ENCODE measurements around the gene NMRK2. TPM values are rescaled to one million over a fixed set of nuclear protein-coding genes. Genes with fewer than 3 reads are reported as not detected.
"Not testable (repeated sequence)": the region's sequence is repeated elsewhere in the genome, so short reads cannot be mapped to it uniquely, and the experiment has no call there.

The NMRK2 gene
- polyA plus RNA-seq, 3 donors = not detected

DNA sequence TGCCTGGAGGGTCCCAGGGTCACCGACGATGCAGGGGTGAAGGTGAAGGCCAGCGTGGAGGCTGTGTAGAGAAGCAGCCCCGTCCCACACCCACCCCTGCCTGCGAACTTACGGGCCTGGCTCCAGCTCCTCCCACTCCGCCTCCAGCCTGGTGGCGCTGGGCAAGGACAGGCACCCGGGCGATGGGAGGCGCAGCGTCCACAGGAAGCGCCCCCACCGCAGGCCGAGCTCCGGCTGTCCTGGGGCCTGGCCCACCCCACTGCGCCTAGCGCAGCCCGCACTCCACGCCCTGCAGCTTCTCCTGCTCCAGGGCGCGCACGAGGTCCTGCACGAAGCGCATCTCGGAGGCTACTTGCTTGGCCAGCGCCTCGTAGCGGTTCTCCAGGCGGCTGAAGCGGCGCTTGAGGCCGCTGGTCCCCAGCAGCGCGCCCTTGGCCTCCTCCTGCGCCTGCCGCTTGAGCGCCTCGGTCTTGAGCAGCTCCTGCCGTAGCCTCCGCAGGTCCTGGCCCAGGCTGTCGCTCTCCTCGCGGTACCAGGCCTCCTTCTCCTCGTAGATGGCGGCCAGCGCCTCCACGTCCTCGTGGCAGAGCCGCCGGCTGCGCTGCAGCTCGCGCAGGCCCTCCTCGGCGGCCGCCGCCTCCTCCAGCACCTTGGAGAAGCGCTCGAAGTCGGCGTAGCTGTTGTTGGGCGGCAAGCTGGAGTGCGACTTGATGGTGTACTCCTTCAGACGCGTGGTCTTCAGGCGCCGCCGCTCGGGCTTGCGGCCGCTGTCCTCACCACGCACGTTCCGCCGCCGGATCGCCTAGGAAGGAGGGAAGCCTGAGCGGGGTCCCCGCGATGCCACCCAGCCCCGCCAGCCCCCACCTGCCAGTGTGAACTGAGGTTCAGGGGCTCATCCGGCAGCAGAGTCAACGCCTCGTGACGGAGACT is 26.2 kb downstream of the NMRK2 start:
- no peak for DNase-seq (ENCODE audit: extremely low read depth in 1 of 11, low read depth in 9 of 11, low spot score in 4 of 11)

DNA sequence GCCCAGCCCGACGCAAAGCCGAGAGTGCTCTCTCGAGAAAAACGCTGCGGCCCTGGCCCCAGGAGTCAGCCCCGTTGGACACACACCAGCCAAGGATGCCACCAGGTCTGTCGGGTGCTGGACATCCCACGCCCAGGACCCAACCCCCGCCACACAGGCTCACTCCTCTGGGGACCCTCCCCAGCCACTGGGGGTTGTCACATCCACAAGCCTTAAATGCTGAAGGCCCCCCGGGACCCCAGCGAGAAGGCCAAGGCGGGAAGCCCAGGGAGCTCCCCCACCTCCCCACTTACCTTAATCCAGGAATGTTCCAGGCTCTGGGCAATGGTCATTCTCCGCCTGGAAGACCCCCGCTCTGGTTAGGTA is 26.9 kb downstream of the NMRK2 start:
- DNase-seq (ENCODE audit: extremely low read depth in 1 of 11, low read depth in 9 of 11, low spot score in 4 of 11) = no peak

DNA sequence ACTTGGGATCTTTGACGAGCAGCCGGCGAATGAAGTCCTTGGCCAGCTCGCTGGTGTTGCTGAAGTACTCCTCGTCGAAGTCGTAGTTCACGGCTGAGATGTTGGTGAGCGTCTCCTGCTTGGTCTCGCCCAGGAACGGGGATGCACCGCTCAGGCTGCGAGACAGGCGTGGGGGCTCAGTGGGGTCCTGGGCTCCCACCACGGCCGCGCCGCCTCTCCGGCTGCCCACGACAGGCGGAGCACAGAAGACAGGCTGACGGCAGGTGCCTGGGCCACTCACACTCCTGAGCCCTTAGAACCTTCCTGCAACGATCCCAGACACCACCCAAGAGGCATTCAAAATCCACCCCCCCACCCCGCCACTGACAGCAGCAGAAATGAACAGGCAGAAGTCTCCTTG is 28.1 kb downstream of the NMRK2 start:
- no peak for DNase-seq (ENCODE audit: extremely low read depth in 1 of 11, low read depth in 9 of 11, low spot score in 4 of 11)

DNA sequence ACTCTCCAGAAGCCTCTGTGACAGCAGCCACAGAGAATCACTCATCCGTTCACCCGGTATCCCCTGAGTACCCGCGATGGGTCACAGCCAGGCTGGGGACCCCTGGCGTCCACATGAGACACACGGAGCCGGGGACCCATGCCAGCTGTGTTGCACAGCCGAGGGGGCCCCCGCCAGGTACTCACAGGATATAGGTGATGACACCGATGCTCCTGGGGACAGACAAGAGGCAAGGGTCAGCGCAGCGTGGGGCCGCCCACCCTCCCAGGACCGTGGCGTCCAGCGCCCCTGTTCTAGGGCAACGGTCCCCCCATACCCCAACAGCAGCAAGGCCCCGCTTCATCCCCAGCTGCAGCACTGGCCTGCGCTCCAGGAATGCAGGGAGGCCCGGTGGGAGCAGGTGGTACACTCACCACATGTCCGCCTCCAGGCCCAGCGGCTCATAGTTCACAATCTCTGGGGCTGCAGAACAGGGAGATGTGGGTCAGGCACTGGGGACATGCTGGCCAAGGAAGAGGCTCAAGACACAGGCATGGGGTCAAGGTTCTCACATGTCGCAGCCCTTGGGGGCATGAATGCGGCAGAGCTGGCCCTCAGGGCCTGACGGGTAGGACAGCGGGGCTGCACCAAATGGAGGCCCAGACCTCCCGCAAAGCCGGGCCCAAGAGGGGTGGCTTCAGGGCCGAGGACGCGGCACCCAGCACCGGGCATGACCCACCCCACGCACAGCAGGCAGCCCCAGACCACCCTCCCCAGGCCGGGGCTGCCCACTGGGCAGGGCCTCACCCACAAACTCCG is 30.8 kb downstream of the NMRK2 start:
- DNase-seq (ENCODE audit: extremely low read depth in 1 of 11, low read depth in 9 of 11, low spot score in 4 of 11) = no peak

DNA sequence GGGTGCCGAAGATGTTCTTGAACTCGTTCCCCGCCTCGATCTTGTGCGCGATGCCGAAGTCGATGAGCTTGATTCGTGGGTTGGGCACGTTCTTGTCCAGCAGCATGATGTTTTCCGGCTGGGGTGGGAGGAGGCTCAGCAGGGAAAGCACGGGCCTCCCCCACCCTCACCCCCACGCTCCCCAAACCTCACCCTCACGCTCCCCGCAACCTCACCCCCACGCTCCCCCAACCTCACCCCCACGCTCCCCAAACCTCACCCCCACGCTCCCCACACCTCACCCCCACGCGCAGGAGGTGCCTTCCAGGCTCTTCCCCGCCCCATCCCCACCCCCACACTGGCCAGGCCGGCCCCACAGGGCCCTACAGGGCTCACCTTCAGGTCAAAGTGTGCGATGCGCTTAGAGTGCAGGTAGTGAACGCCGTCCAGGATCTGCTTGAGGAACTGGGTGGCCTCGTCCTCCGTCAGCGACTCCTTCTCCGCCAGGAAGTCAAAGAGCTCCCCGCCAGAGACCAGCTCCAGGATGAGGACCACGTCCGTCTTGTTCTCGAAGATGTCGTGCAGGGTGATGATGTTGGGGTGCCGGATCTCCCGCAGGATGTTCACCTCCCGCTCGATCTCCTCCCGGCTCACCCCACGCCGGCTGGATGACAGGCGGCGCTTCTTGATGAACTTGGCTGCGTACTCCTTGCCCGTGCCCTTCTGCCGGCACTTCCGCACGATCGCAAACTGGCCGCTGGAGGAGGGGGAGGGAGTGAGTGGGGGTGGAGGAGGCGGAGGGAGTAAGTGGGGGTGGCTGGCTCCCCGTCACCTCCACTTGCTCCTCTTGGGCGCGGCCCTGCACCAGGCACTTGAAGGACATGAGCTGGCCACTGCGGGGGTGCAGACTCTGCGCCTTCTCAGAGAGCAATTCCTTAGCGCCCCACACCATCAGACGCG is 31.7 kb downstream of the NMRK2 start:
- no peak for DNase-seq (ENCODE audit: extremely low read depth in 1 of 11, low read depth in 9 of 11, low spot score in 4 of 11)

DNA sequence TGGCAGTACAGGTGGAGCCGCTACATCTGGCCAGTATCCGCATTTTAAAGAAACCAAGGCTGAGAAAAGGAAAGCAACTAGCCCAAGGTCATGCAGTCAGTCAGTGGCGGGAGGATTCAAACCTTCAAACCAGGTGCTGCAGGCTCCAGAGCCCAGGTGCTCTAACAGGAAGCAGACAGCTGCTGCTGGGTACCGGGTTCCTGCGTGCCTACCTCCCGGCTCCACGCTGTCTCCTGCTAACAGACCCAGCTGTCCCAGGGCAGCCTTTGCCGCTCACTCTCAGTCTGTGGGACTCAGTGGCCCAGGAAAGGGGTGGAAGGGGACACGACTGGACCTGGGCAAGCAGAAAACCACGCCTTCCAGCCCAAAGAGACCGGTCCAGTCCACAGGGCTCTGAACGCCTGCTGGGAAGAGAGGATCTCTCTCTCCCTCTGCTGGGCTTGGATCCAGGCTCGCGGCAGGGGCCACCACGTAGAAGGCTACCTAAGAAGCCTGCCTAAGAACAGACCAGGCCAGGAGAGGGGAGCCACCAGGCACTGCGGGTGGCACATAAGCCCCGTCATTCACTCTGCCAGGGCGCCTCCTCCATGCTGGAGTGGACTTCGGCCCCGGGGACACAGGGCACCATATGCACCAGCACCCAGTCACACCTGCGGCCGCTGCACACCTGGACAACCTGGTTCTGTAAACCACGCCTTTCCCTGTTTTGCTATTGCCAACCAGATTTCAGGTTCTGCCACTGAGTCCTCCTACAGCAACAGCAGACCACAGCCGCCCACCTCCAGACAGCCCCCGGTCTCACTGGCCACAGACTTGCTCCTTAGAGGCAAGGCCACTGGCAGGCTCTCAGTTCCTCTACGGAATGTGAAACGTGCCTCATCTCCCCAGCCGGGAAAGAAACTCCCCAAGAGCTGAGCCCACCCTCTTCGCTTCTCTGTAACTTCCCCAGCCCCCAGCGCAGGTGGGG is 33.5 kb downstream of the NMRK2 start:
- no peak for DNase-seq (ENCODE audit: extremely low read depth in 1 of 11, low read depth in 9 of 11, low spot score in 4 of 11)

DNA sequence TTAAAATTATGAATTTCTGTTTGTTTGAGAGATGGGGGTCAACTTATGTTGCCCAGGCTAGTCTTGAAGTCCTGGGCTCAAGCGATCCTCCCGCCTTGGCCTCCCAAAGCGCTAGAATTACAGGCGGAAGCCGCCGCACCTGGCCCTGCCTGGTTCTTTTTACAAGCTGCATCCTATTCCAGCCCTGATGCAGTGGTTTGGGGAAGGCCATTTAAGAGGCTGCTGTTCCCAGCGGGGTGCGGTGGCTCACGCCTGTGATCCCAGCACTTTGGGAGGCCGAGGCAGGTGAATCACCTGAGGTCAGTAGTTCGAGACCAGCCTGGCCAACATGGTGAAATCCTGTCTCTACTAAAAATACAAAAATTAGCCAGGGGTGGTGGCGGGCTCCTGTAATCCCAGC is 35.1 kb downstream of the NMRK2 start:
- not testable (repeated sequence) for DNase-seq (ENCODE audit: extremely low read depth in 1 of 11, low read depth in 9 of 11, low spot score in 4 of 11)

DNA sequence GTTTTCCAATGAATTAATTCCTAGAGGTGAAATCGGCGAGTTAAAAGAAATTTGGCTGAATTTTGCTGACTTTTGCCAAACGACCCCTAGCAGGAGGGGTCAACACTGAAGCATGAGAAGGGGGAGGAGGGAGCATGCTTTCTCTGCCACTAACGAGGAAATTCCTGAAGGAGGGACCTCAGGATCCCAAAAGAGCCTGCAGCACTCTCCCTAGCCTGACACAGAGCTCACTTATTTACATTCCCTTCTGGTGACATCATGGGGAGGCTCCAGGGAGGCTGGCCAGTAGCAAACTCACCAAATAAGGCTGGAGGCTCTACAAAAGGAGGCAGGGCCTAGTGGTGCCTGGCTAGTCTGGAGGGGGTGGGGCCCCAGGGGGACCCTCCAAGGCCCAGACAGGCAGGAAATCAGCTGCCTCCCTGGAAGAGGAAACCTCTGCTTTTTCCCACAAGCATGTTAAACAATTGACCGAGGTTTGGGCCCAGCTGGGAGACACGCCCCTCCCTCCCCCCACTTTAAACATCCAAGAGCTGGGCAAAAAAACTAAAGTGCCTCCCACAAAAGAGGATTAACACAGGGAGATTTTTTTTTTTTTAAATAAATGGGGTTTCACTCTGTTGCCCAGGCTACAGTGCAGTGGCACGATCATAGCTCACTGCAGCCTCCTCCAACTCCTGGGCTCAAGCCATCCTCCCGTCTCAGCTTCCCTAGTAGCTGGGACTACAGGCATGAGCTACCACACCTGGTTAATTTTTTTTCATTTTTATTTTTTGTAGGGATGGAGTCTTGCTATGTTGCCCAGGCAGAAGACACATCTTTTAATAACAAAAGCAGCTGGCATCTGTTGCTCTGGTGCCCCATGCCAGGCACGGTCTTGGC is 35.9 kb downstream of the NMRK2 start:
- peak in 9 of 11 donors; percentile 69 to 95 (median 85) for DNase-seq (ENCODE audit: extremely low read depth in 1 of 11, low read depth in 9 of 11, low spot score in 4 of 11)

DNA sequence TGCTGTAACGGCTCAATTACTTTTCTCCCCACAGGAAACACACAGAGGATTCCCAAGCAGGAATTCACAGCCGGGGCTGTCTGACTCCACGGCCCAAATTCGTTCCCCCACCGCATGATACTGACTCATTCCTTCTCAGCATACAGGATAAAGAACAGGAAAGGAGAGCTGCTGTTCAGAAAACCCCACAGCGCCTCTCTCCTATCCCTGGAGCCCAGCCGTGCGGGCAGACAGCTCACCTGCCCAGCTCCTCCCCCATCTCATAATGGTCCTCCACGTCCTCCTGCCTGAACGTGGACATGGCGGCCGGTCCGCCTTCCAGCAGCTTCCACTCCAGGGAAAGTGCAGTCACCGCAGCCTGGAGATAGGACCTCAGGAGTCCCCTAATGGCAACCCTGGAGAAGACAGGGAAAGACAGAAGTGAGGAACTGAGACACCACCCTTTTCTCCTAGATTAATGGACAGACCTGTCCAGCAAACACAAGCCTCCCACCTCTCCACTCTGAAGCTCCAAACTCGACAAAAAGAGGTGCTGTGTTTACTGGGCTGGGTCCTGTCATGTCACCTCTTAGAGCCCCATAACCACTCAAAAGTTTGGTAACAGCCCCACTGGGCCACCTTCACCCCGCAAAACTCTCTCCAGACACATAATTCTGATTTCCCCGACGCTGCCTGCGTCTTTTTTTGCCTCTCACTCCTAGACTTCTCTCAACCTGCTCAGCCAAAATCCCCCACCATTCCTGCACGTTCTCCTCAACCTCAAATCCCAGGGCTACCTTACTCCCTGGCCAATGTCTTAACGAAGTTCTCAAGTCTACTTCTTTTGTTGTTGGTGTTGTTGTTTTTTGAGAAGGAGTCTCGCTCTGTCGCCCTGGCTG is 36.8 kb downstream of the NMRK2 start:
- no peak for DNase-seq (ENCODE audit: extremely low read depth in 1 of 11, low read depth in 9 of 11, low spot score in 4 of 11)

DNA sequence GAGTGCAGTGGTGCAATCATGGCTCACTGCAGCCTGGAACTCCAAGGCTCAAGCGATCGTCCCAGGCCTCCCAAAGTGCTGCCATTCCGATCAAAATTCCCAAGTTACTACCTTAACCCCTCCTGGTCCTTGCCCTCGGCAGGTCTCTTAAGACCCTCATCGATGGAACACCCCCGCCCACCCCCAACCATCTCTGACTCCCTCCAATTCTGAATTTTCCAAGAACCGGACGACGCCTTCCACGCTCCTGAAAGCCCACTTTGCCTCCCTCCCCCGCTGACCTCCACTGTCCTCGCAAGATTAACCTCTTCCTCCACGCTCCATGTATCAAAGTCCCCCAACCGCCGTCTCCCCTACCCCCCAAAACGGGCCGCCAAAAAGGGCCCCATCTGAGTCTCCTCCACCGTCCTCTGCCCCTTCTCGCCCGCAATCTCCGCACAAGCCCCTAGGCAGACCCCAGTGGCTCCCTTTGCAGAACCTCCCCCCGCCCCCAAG is 37.5 kb downstream of the NMRK2 start:
- DNase-seq (ENCODE audit: extremely low read depth in 1 of 11, low read depth in 9 of 11, low spot score in 4 of 11) = no peak

DNA sequence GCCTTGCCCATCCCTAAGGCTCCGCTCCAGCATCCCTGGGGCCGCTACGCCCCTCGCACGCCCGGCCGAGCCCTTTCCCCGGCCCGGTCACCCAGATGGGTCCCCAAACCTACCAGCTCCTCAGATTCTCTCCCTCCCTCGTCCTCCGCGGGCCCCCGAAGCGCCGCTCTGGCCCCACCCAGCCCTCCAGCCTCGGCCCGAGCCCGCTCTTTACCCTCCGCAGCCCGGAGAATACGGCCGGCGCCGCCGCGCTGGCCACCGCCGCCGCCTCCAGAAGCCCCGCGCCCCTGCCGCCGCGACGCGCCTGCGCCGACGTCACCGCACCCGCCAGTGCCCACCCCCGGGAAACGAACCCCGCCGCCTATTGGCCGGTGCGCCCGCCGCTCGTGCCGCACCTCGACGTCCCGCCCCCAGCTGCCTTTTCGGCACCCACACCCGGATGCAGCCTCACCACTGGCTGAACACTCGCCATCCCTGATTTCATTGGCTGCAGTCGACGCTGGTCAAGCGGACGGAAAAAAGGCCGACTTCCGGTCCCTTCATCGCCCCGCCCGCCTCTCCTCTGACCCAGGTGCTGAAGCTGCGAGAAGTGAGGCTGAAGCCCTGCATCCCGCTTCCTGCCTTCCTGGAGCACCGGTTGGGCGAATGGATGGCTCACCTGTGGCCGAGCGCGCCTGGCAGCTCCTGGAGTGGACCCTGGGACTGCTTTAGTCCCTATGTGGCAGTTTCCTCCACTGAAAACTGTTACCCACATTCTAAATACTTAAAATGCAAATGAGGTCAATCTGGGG is 38.1 kb downstream of the NMRK2 start, which contains the start of gene DAPK3:
Gene DAPK3 (minus strand): TSS at position 292 of the 791 bp plus-strand sequence. CDS start 1,364 bp downstream, outside the sequence.
- DNase-seq (ENCODE audit: extremely low read depth in 1 of 11, low read depth in 9 of 11, low spot score in 4 of 11) = peak; percentile 84 to 98 (median 96)

DNA sequence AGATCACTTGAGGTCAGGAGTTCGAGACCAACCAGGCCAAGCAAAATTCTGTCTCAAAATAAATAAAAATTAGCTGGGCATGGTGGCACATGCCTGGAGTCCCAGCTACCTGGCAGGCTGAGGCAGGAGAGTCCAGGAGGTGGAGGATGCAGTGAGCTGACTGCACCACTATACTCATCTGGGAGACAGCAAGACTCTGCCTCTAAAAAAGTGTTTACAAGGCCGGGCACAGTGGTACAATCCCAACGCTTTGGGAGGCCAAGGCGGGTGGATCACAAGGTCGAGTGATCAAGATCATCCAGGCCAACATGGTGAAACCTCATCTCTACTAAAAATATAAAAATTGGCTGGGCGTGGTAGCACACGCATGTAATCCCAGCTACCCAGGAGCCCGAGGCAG is 42.3 kb downstream of the NMRK2 start:
- no peak for DNase-seq (ENCODE audit: extremely low read depth in 1 of 11, low read depth in 9 of 11, low spot score in 4 of 11)

DNA sequence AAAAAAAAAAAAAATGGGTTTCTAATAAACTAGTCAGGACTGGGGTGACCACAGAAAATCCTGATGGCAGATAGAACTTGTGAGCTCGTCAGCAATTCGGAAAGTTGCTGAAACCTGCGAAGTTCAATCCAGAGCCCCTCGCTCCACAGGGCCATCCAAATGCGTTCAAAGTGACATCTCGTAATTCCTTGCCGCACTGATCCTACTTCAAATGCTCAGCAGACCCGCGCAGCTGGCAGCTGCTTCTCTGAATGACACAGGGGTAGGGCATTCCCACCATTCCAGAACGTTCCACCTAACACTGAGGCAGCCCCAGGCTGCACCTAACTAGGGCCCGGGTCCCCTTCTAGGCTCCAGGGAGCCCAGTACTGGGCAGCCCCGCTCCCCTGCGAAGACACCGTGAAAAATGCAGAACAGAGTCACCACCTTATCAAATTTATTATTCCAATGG is 42.8 kb downstream of the NMRK2 start:
- DNase-seq (ENCODE audit: extremely low read depth in 1 of 11, low read depth in 9 of 11, low spot score in 4 of 11) = no peak

DNA sequence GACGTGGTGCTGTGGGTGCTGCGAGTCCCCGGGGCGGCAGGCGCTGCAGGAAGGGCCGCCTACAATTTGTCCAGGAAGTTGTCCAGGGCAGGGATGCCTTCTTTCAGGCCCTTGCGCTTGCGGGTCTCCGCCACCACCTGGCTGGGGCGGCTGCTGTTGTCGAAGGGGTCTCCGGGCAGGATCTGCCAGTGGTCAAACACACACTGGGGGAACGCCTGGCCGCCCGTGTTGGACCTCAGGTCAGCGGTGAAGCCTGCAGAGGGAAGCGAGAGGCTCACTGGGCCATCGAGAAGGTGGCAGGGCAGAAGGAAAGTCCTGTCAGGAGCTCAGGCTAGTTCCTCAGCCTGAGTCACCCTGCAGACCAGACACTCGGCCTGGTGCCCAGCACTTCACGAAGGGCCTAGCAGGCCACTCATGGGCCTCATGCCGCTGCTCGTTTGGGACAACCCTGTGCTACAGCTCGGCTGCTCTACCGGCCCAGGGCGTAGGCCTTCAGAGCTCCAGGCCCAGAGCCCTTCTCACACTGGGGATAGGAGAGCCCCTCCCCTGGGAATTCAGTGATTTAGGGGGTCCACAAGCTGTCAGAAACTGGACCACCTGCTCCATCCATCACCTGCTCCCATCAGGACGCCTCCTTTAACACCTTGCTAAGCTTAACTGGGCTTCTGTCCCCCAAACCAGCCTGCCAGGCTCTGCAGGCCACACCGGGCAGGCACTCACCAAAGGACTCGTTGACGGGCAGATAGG is 43.8 kb downstream of the NMRK2 start:
- no peak for DNase-seq (ENCODE audit: extremely low read depth in 1 of 11, low read depth in 9 of 11, low spot score in 4 of 11)

Data from renal cortex interstitium (tissue), 11 donors.